GM21786 (cell line): ENCODE results near the gene TAF10.

Experiments
- ATAC-seq: cut with Tn5 transposase; IDR thresholded peaks from one replicate; pipeline ENCODE4 v1.9.1; 2021; ENCODE audit not compliant: unreplicated experiment

Gene TAF10

GRCh38 chr11:6609502-6610015 lies 2.5 kb downstream of the TAF10 start:
- ATAC-seq: no peak

- ATAC-seq: no peak
Observed at GRCh38 chr11:6608726-6609501, 3.1 kb downstream of the TAF10 start.

GRCh38 chr11:6608011-6608410 lies 4.0 kb downstream of the TAF10 start:
- ATAC-seq: no peak

DNA sequence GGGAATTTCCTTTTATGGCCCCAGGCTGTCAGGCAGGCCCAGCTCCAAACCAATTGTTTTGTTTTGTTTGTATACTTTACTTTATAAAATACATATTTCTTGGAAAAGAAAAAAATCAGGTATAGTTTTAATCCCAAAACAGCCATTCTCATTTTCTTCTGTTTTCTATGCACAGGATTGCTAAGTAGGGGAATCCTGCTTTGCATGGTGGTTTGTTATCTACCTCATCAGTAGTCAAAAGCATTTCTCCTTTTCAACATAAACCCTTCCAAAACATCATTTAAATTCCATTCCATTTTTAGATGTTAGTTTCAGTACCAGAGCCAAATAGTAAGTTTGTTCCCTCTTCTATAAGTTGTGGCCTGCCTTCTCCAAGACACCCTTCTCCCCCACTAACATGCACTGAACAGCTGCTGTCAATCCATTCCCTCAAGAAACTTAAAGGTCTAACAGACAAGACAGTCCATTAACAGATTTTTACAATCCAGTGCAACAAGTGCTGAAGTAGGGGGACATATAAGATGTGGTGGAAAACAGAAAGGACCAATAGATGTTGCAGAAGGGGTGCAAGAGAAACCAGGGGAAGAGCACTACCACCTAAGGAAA lies 4.7 kb downstream of the TAF10 start:
- no peak for ATAC-seq

GRCh38 chr11:6606471-6607189 lies 5.4 kb downstream of the TAF10 start:
- ATAC-seq: peak; percentile 54

DNA sequence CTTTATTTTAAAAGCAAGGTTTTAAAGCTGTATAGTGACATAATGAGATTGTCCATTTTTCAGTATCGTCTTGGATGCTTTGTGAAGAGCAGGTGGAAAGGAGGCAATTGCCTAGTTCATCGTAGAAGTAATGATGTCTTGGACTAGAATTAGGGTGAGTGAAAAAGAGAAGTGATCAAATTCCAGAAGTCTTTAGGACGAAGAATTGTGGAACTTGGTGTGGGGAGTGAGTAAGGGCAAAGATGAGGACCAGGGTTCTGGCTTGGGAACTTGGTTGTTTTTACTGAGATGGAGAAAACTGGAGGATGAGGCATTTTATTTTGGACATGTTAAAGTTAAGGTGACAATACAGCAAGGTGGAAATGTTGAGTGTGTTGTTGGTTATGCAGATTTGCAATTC lies 7.2 kb downstream of the TAF10 start:
- ATAC-seq: no peak

GRCh38 chr11:6604081-6604626 lies 7.9 kb downstream of the TAF10 start:
- ATAC-seq: peak; percentile 38

GRCh38 chr11:6603287-6604080 lies 8.5 kb downstream of the TAF10 start, which contains the start of the genes ILK and RRP8:
Gene ILK, plus strand, starts transcription at chr11:6603774. Its CDS starts 498 bp downstream, at chr11:6604272.
Gene RRP8, minus strand, starts transcription at chr11:6603616. Its CDS starts 114 bp downstream, at chr11:6603502.
- ATAC-seq: peak; percentile 58

DNA sequence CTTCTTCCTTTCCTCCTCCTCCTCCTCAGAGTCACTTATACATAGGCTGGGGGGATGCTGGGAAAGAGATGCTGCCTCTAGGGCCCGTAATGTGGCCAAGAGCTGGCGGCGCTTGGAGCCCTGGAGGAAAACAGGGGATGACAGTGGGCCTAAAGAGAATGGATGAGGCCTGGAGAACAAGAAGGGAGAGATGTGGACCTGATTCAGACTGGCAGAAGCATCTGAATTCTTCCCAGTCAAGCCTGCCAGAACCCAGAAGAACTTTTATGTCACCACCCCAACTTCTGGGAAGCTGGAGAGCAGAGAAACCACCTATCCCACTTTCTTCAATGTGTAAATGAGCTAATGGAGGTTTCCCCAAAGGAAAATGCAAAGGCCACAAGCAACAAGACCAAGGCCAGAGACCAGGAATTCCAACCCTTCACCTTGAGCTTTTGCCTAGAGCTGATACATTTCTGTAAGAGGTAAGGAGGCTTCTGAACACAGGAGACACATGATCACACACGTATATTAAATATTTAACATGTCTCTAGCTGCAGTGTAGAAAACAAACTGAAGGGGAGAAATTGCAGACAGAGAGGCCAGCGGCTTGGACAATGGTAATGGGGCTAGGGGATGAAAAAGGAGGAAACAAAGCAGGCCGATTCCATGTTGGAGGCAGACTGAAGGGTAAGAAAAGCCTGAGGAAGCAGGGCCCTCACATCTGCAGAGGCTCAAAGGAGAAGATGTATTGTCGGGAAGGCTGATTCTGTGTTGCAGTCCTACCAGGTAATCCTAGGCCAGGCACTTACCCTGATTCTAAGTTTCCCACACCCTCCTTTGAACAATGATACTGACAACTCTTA lies 9.7 kb downstream of the TAF10 start:
- ATAC-seq: no peak

DNA sequence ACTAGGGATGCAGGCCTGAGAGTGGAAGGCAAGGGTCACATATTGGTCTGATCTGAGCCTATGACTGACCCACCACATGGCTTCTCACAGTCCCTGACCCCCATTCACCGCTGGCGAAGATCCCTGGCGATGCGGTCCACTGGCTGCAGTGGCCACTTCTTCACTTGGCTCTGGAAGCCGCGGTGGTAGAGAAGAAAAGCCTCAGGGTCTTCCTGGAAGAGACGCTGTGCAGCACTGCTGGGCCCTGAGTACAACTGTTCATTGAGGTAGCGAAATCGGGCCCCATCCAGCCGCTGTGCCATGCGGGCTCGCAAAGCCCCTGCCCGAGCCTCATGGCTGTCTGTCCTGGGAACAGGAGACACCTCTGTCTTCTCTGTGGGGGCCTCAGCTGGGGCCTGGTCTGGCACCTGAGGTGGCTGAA lies 11.0 kb downstream of the TAF10 start:
- ATAC-seq: no peak

GRCh38 chr11:6599881-6600390 lies 12.1 kb downstream of the TAF10 start:
- no peak for ATAC-seq

DNA sequence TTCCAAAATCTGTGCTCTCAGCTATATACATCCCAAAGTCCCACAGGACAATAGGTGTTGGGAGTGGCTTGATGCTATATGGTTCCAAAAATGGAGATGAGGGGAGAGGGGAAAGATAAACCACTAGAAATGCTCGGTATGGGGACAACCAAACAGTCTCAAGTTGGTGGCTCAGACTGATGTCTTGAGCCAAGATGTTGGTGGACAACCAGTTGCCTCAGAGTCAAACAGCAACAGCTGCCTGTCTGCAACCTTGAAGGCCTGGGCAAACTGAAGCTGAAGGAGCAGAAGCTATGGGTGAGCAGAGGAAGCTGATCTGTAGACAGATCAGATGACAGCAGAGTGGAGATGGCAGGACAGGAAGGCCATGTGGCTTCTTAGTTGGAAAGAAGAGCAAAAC lies 12.6 kb downstream of the TAF10 start:
- ATAC-seq: no peak

- no peak for ATAC-seq
Observed at GRCh38 chr11:6598555-6598954, 13.5 kb downstream of the TAF10 start.

- ATAC-seq: no peak
Observed at GRCh38 chr11:6596239-6596877, 15.7 kb downstream of the TAF10 start.

DNA sequence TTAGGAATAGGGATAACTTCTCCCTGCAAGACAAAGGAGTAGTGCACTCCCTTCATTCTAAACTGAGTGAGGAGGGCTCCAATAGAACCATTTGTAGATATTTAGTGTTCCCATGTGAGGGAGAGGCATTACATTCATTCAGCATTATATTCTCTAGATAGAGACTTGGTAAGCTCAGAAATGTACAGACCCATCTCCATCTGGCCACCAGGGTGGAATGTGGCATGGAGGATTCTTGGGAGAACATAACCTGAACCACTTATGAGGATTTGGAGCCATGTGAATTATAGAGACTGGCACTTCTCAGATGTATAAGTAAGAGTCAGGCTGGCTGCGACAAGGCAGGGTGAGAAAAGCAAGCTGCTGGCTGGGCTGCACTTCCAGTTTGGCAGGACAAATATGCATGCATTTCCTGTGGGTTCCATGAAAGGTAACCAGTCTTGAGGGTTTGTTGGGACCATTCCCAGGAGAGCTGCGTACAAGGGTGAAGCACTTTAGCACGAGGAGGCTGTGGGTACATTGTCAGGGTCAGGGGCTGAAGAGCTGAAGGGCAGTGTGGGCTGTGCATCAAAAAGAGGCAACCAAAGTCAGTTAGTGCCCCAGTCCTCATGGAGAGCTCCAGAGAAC lies 17.8 kb downstream of the TAF10 start:
- ATAC-seq: no peak

GRCh38 chr11:6588018-6588417 lies 24.0 kb downstream of the TAF10 start:
- ATAC-seq: no peak

GRCh38 chr11:6587360-6587953 lies 24.6 kb downstream of the TAF10 start:
- ATAC-seq: no peak
